H1 (cell line): Measurements from ENCODE around the gene PCDHB12. TPM values are rescaled to one million over a fixed set of nuclear protein-coding genes. Genes with fewer than 3 reads are reported as not detected.

ENCODE experiments used
- ATF2 ChIP-seq: IDR thresholded peaks from 2 replicates; pipeline ENCODE4 v1.6.1; 2012; ENCODE audit warnings: low read length, inconsistent platforms
- KDM5A ChIP-seq: fragments of 200-600 bp; IDR thresholded peaks from 2 replicates; pipeline ENCODE4 v1.7.1; 2012; ENCODE audit warnings: mild to moderate bottlenecking, low read length, inconsistent platforms, mixed read lengths
- MAFK ChIP-seq: IDR thresholded peaks from 2 replicates; pipeline ENCODE4 v1.6.1; 2012; ENCODE audit warnings: low read depth, mild to moderate bottlenecking, improper control_type of control experiment, low read length
- polyA plus RNA-seq, 7 experiments: library from polyadenylated mRNA; depleted of rRNA in 3 of 7; stranded (reverse) in 5 of 7; unstranded in 2 of 7; fragments of >200 nt in 5 of 7; fragments of 200-250 nt in 2 of 7; gene quantifications; 1 replicate in 5 of 7; 2 replicates in 1 of 7; 4 replicates in 1 of 7; pipeline versions ENCODE4 v1.2.1 to v1.2.3, GENCODE V29; 2011 to 2013; ENCODE audit warnings: missing spikeins in 2 of 7, mixed read lengths in 2 of 7
- total RNA-seq: library from RNA; stranded (reverse); fragmentation: NEBNext Ultra II Directional; extraction: Animal tissue kit (Norgen Biotek cat#: 25700); gene quantifications from 2 replicates; pipeline ENCODE4 v1.2.1, GENCODE V29; 2021

PCDHB12 gene
- total and polyA plus RNA-seq, 2 of the 8 experiments (the other 6 are each of a cell fraction or from before 2014, with no cell fraction given): 1.1 to 2.0 TPM

- TF ChIP-seq ATF2 (no peak), KDM5A (no peak), MAFK (no peak)
These were observed 33.0 kb downstream of the PCDHB12 start (continued) for GRCh38 chr5:141241496-141241895.
